HCEC 1CT (cell line): Measurements from ENCODE around the gene MTARC1.

ENCODE experiments used
- DNase-seq: peaks from one replicate; pipeline ENCODE4 v3.0.0-alpha.2; 2017

The MTARC1 gene

GRCh38 chr1:220808345-220809186, 21.9 kb downstream of the MTARC1 start:
- no peak for DNase-seq

DNA sequence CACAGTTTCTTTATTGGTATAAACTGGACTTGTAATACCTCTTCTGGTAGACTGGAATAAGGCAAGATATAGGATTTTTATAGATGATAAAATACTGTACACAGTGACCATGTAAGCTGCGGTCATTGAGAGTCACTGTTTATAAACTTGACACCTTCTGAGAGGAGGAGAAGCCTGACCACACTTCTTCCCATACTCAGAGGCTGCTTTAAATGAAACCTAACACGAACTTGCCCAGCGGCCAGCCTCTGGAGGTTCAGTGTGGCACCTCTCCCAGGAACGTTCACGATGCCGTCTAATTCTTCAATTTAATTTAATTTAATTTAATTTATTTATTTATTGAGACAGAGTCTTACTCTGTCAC, 22.5 kb downstream of the MTARC1 start:
- no peak for DNase-seq

DNA sequence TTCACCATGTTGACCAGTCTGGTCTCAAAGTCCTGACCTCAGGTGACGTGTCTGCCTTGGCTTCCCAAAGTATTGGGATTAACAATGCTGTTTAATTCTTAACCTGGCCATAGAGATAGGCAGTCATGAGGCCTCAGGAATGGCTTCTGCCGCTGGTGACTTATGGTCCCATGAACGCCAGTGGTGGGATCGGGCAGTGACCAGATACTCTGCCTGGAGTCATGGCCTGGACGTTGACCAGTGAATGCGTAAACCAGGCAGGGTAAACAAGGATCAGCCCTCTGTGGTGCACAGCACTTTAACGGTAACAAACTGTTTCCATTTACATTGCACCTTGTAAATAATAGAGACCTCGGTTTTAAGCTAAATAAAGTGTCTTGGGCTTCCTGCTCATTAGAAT, 23.0 kb downstream of the MTARC1 start:
- DNase-seq = no peak

- peak; percentile 69 for DNase-seq
Observed at GRCh38 chr1:220810179-220810653, 23.5 kb downstream of the MTARC1 start.

DNA sequence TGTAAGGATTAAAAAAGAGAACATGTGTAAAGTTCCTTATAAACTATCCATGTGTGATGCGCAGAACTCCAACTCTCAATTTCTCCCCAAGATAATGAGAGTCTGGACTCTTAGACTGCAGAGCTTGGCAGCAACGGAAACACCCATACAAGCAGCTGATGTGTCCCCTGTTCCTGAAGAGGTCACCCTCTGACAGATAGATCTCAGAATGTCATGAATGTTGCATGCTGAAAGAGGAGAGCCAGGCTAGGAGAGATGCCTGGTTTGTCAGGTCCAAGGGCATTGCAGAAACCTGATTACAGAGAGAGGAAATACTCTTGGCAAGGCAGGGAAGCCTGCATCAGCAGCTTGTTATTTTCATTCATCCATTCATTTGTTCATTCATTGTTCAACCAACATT, 24.2 kb downstream of the MTARC1 start:
- DNase-seq = no peak

DNA sequence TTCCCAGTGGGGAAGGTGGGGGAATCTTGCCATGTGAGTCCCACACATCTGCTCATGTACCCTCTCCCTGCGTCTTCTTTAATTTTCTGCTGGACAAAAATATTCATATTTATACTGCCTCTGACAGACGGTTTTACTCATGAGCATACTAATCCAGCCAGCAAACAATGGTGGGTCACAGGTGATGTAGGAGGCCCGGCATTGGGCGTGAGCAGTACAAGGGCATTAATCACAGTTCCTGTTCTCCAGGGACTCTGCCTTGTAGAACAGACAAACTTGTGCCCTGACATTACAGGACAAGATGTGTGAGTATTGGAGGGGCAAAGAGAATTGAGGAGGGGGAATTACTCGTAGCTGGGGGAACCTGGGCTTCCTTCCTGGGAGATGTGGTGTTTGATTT, 25.0 kb downstream of the MTARC1 start:
- DNase-seq = no peak

DNA sequence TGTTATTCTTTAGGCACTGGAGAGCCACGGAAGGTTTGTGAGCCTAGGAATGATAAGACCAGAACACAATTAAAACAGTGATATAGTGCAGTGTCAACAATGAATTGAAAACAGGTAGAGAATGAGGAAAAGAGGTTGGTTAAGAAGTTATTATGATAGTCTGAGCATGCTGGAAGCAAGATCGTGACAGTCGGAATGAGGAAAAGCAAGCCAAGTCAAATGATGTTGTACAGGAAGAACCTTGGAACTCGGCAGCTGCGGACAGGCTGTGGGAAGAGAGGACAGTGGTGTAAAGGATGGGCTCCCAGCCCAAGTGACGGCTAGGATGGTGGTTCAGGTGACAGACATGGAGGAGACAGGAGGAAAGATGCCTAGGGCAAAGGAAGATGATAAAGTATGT, 25.6 kb downstream of the MTARC1 start:
- DNase-seq = no peak

- no peak for DNase-seq
Observed at GRCh38 chr1:220813013-220813412, 26.3 kb downstream of the MTARC1 start.

DNA sequence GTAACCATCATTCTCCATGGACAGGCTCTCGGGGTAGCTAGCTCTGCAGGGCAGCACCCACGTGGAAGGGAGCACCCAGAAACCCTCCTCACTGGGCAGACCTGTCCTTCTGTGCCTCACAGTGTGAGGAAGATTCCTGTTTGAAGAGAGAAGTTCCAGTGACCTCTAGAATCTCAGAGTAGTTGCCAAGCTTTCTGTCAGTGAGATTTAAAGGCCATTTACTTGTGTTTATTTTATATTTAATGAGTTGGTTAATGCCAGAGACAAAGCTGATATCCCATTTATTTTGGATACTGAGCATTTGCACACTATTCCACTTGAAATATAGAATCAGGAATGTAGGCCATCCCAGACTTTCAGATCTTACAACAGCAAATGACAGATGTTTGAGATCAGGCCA, 28.7 kb downstream of the MTARC1 start:
- no peak for DNase-seq

GRCh38 chr1:220817907-220818306, 31.2 kb downstream of the MTARC1 start:
- peak; percentile 40 for DNase-seq

DNA sequence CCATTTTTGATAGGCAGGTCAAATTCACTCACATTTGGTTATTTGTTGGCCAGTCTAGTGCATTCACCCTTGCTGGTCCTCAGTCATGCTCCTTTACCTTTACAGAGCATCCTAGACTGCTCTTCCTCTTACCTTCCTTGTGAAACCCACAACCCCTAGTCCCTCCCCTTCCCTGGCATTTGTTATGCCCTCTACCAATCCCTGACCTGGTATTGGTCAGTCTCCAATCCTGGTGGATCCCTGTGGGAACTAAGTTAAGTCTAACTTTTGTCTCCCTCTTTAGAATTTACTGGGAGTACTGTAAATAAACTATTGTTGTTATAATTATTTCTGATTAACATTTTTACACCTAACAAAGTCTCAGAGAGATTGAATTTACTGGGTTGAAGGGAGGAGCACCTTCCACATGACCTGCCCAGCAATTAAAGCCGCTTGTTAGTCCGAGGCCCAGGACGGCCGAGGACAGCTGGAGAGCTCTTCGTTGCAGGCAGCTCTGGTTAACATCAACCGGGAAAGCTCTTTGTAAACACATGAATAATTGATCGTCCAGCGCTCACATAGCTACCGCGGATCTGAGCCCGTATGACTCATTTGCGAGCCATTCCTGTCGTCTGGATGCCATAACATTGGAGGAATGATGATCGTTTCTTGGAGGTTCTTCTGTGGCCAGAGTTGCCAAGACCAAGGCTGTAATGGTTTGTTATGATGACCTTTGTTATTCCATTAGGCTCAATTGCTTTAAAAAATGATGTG, 31.9 kb downstream of the MTARC1 start:
- DNase-seq = peak; percentile 98

DNA sequence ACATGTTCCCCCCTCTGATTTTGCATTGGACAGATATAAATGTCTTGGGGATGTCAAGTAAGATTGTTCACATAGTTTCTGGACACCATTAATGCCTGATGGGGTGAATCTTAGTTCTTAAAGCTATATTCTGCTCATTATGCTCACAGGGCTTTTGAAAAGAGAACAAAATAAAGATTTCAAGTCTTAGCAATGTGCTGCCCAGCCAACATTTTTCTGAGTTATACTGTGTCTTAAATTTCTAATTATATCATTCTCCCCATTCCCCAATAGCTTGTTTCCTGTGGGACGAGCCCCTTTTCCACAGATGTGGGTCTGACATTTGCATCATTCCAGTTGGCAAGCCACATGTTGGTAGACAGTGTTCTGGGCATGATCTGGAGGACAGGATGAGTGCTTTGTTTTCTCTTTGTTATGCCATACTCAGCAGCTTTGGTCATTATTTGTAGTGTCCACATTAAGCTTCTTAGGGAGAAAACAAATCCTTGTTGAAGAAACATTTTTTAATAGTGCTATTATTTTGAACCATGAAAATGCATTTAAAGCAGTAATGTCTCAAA, 32.8 kb downstream of the MTARC1 start:
- no peak for DNase-seq

GRCh38 chr1:220824031-220824989, 37.6 kb downstream of the MTARC1 start:
- no peak for DNase-seq

DNA sequence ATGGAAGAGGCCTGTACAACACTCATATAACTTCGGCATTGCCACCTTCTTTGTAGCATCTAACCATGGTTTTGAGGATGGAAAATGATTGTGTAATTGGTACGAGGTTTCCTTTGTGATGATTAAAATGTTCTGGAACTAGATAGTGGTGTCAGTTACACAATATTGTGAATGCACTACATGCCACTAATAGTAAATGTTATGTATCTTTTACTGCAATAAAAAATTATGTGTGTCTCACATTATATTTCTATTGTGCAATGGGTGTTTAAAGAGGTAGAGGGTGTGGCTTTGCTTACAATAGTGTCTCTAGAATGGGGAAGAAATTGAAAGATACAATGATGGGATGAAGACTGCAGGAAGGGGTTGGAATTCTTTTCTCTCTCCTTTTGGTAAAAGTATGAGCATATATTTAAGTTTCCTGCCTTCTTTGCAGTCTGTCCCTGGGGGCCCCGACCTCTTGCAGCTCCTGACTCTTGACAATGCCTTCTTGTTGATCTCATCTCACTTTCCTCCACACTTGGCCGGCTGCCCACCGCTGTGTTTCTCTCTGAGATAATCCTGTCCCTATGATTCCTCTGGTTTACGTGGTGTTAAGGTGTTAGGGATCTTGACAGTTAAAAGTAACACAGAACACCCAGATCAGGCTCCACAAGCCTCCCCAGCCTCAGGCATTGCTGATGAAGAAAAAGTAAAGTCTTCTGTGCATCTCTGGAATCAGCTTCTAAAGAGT, 39.3 kb downstream of the MTARC1 start:
- no peak for DNase-seq

DNA sequence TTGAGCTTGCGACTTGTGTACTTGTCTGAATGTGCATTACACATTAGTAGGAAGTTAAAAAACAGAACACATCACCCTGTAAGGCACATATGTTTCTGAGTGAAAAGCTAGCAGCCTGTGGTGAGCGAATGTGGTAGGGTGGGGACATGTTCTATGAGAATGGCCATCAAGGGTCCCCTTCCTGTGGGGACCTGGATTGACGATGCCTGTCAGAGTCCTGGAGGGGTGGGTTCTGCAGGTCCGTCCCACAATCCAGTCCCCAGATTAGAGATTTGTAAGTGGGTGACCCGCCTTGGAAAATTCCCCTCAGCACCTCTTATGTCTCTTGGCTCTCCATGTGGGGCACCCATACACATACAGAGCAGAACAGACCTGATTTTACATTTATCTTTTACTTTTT, 40.0 kb downstream of the MTARC1 start:
- no peak for DNase-seq

GRCh38 chr1:220827445-220828178, 40.9 kb downstream of the MTARC1 start:
- DNase-seq = no peak

DNA sequence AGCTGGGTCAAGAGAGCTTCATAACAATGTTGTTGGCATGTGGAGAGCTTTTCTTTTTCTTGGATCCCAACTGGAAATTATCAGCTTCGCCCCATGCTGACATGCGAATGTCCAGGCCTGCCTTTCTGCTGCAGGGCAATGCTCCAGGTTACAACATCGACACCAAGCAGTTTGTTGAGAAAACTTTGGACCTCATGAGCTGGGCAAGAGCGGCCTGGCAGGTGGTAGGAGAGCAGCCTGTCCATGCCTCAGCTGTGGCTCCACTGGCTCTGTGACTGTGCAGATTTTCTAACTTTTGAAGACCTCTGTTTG, 41.4 kb downstream of the MTARC1 start:
- no peak for DNase-seq

- DNase-seq = no peak
Observed at GRCh38 chr1:220828950-220829586, 42.4 kb downstream of the MTARC1 start.

DNA sequence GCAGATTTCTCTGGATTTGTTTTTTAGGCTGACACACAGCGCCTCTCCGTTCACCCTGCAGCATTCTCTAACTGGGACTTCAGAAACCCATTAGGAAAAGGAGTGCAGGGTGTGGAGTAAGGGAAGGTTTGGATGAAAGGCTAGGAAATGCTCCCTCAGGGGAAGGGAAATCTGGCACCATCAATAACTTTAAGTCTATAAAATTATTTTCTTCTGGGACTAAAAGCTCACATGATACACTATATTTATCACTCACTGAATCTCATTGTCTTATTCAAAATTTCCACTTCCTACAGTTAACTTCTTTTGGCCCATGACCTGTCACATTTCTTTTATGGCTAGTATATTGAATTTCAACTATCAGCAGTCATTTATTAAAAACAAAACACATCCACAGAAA, 46.7 kb downstream of the MTARC1 start:
- no peak for DNase-seq

- DNase-seq = no peak
Observed at GRCh38 chr1:220834155-220834870, 47.6 kb downstream of the MTARC1 start.
